Astrocyte (in vitro differentiated cells and primary cell): ENCODE data around the gene HYAL2. TPM values are rescaled to one million over a fixed set of nuclear protein-coding genes. Genes with fewer than 3 reads are reported as not detected.

Source experiments
- DNase-seq: peaks from one replicate; pipeline ENCODE4 v3.0.0-alpha.2; 2010; ENCODE audit warnings: low read depth
- FAIRE-seq: peaks from 2 replicates; lab custom pipeline; 2011; peaks lifted over from hg19 to GRCh38; lab: Jason Lieb, UNC
- H2AFZ ChIP-seq: 2 replicates; pipeline ENCODE4 v1.6.0; 2012; ENCODE audit warnings: low read depth, low read length, inconsistent platforms
- H3K27ac ChIP-seq: 2 replicates; pipeline ENCODE4 v1.5.1; 2011; ENCODE audit warnings: low read depth, low read length, inconsistent platforms
- H3K27me3 ChIP-seq: 2 replicates; pipeline ENCODE4 v1.6.0; 2011; ENCODE audit warnings: low read length, inconsistent platforms; ENCODE audit not compliant: insufficient read depth
- H3K36me3 ChIP-seq: 2 replicates; pipeline ENCODE4 v1.5.1; 2011; ENCODE audit warnings: low read length, inconsistent platforms; ENCODE audit not compliant: insufficient read depth
- H3K4me1 ChIP-seq: 2 replicates; pipeline ENCODE4 v1.5.1; 2011; ENCODE audit warnings: low read length, inconsistent platforms; ENCODE audit not compliant: insufficient read depth
- H3K4me2 ChIP-seq: 2 replicates; pipeline ENCODE4 v1.6.0; 2012; ENCODE audit warnings: low read length, inconsistent platforms
- H3K4me3 ChIP-seq: 2 replicates; pipeline ENCODE4 v1.5.1; 2011; ENCODE audit warnings: low read depth, mild to moderate bottlenecking, low read length, inconsistent platforms; ENCODE audit not compliant: insufficient read depth
- H3K79me2 ChIP-seq: 2 replicates; pipeline ENCODE4 v1.6.0; 2012; ENCODE audit warnings: mild to moderate bottlenecking, low read length, inconsistent platforms; ENCODE audit not compliant: insufficient read depth
- H3K9ac ChIP-seq: 2 replicates; pipeline ENCODE4 v1.6.0; 2012; ENCODE audit warnings: mild to moderate bottlenecking, low read length, inconsistent platforms
- H3K9me3 ChIP-seq: 2 replicates; pipeline ENCODE4 v1.5.1; 2012; ENCODE audit warnings: low read depth, mild to moderate bottlenecking, low read length, inconsistent platforms; ENCODE audit not compliant: insufficient read depth
- H4K20me1 ChIP-seq: 2 replicates; pipeline ENCODE4 v1.6.0; 2012; ENCODE audit warnings: low read length, inconsistent platforms; ENCODE audit not compliant: insufficient read depth
- H3K27ac Mint-ChIP-seq: one replicate; pipeline ENCODE4 v1.8.0; 2021; ENCODE audit warnings: mild to moderate bottlenecking, mixed read lengths; ENCODE audit not compliant: unreplicated experiment
- H3K27me3 Mint-ChIP-seq: one replicate; pipeline ENCODE4 v1.8.0; 2021; ENCODE audit warnings: low read depth, mixed read lengths; ENCODE audit not compliant: unreplicated experiment
- H3K36me3 Mint-ChIP-seq: one replicate; pipeline ENCODE4 v1.8.0; 2021; ENCODE audit warnings: low read depth, mixed read lengths; ENCODE audit not compliant: unreplicated experiment
- H3K4me1 Mint-ChIP-seq: one replicate; pipeline ENCODE4 v1.8.0; 2021; ENCODE audit warnings: low read depth, mixed read lengths; ENCODE audit not compliant: unreplicated experiment
- H3K4me3 Mint-ChIP-seq: one replicate; pipeline ENCODE4 v1.8.0; 2021; ENCODE audit warnings: mild to moderate bottlenecking, moderate library complexity, mixed read lengths; ENCODE audit not compliant: unreplicated experiment
- H3K9me3 Mint-ChIP-seq: one replicate; pipeline ENCODE4 v1.8.0; 2021; ENCODE audit warnings: mild to moderate bottlenecking, mixed read lengths; ENCODE audit not compliant: unreplicated experiment
- CTCF ChIP-seq: IDR thresholded peaks from 2 replicates; pipeline ENCODE4 v1.5.1; 2011; ENCODE audit warnings: low read depth, mild to moderate bottlenecking, inconsistent platforms, low read length, moderate library complexity; ENCODE audit not compliant: insufficient read depth
- EZH2 ChIP-seq: IDR thresholded peaks from 2 replicates; pipeline ENCODE4 v1.6.1; 2012; ENCODE audit warnings: mild to moderate bottlenecking, low read length, inconsistent platforms; ENCODE audit not compliant: insufficient read depth
- total RNA-seq: library from RNA; stranded (reverse); gene quantifications from 2 replicates; pipeline ENCODE4 v1.2.1, GENCODE V29; 2021

HYAL2 gene
- total RNA-seq, 1 donor from 2014 or later: 42.9 TPM

DNA sequence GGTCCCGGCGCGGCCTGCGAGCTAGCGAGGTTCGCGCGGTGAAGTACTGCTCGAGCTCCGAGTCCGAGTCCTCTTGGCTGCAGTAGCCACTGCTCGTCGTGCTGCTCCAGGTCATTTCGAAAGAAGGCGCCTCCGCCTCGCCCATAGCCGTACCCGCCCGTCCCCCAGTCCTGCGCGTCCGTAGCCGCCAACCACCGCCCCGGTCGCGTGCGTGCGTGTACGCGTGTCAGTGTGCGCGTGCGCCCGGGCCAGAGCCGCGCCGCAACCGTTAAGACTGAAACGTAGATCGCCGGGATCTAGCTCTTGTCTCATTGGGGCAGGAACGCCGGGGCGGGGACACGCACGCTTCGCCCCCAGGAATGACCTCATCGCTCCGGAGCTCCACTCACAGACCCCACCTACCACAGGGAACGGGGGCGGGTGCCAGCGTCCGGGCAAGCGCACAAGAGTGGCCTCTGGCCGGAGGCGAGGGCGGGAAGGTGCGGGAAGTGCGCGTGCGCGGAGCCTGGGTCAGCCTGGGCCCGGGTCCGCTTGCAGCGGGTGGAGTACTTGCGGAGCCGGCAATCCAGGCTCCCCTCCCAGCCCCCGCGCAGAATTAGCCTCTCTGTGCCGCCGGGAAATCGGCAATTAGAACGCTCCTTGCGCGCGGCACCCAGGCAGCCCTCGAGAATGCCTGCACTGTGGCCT lies 14.8 kb upstream of the HYAL2 start:
- Histone ChIP-seq H3K4me2 (peak overlapping the region; percentile 94), H3K36me3 (no peaks in the 10 kb centered on the region), H3K4me1 (peaks cover 40% of the 10 kb centered on the region), H3K9me3 (no peaks in the 10 kb centered on the region), H3K4me3 (peak overlapping the region; percentile 92), H2AFZ (peak overlapping the region; percentile 83), H3K27ac (peak overlapping the region; percentile 92), H3K27me3 (no peaks in the 10 kb centered on the region), H3K9ac (peak overlapping the region; percentile 97), H4K20me1 (peaks cover 41% of the 10 kb centered on the region), H3K79me2 (peaks cover 47% of the 10 kb centered on the region)
- H3K27ac Mint-ChIP-seq: peak overlapping the region; percentile 97
- TF ChIP-seq CTCF (no peak), EZH2 (no peak)
- H3K27me3 Mint-ChIP-seq: peaks cover 16% of the 10 kb centered on the region
- peaks cover 26% of the 10 kb centered on the region for H3K4me1 Mint-ChIP-seq
- H3K4me3 Mint-ChIP-seq: peak overlapping the region; percentile 94
- FAIRE-seq (peak; percentile 56), DNase-seq (peak; percentile 97)
- peaks cover 1% of the 10 kb centered on the region for H3K36me3 Mint-ChIP-seq
- peaks cover 4% of the 10 kb centered on the region for H3K9me3 Mint-ChIP-seq

GRCh38 chr3:50336452-50337174 lies 14.1 kb upstream of the HYAL2 start:
- peaks cover 54% of the 10 kb centered on the region for H3K79me2 ChIP-seq

More at GRCh38 chr3:50336452-50337174, 14.1 kb upstream of the HYAL2 start:
- peaks cover 40% of the 10 kb centered on the region for H3K4me1 ChIP-seq
- peaks cover 6% of the 10 kb centered on the region for H3K36me3 ChIP-seq
- no peak for DNase-seq
- H3K4me2 ChIP-seq: peak overlapping the region; percentile 94
- Mint-ChIP-seq H3K4me3 (peak overlapping the region; percentile 97), H3K27me3 (peaks cover 9% of the 10 kb centered on the region), H3K27ac (peak overlapping the region; percentile 97), H3K9me3 (peaks cover 3% of the 10 kb centered on the region), H3K36me3 (peaks cover 1% of the 10 kb centered on the region), H3K4me1 (peaks cover 26% of the 10 kb centered on the region)
- TF ChIP-seq CTCF: no peak
- no peak for TF ChIP-seq EZH2
- no peaks in the 10 kb centered on the region for H3K9me3 ChIP-seq
- H3K9ac ChIP-seq: peak overlapping the region; percentile 97
- H4K20me1 ChIP-seq: peaks cover 48% of the 10 kb centered on the region
- FAIRE-seq: no peak
- peak overlapping the region; percentile 92 for H3K4me3 ChIP-seq
- no peaks in the 10 kb centered on the region for H3K27me3 ChIP-seq
- peak overlapping the region; percentile 92 for H3K27ac ChIP-seq
- peak overlapping the region; percentile 72 for H2AFZ ChIP-seq
